Fibroblast of skin of back (primary cell): ENCODE measurements around the gene ENDOV.

ENCODE experiments used
- DNase-seq: peaks from one replicate; pipeline ENCODE4 v3.0.0-alpha.2; 2013

Gene ENDOV

DNA sequence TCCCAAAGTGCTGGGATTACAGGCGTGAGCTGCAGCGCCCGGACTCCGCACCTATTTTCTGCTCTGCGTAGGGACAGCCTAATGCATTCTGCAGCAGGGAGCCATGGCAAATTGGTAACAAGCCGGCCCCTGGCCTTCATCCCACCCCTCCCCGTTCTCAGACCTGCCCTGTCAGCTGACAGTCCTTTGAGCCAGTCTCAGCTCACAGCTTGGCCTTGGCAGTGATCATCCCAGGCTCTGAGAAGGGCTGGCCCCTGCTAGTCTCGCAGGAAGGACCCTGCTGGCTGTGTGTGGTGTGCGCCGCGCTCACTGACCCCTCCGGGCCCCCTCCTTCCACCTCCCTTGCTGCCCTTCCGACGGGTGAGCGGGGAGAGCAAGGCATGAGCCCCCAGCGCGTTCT is 71.7 kb downstream of the ENDOV start:
- no peak for DNase-seq

DNA sequence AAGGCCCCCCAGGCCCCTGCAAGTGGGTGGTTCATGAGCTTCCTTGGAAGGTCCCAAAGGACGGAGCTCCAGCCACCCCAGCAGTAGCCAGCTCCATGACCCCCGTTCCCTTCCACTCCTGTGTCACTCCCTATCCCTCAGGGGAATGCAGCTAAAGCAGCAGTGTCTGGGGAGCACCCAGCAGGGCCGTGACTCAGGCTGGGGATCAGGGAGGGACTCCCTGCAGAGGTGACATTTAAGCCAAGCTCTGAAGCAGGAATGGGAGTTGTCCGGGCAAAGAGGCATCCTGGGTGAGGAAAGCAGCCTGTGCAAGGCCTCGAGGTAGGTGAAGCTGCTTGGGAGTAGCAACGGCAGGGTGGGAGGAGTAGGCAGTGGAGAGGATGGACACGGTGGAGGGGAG is 72.5 kb downstream of the ENDOV start:
- DNase-seq: no peak
